Sciatic nerve (tissue), 2 donors: Measurements from ENCODE around the gene USP12. TPM values are rescaled to one million over a fixed set of nuclear protein-coding genes. Genes with fewer than 3 reads are reported as not detected.

Experiments
- ATAC-seq: fragments of 200-7000 bp; cut with Tn5 transposase; one replicate; pipeline ENCODE4 v1.9.1; 2020; ENCODE audit warnings: mild to moderate bottlenecking, moderate library complexity
- DNase-seq: peaks from one replicate; pipeline ENCODE4 v3.0.0-alpha.2; 2020; ENCODE audit warnings: low spot score
- intact Hi-C: fragments of 100-400 bp; cut with DNase I; formaldehyde crosslinking; loops from one replicate; pipeline ENCODE4 v1.14.2; 2022
- total RNA-seq: library from RNA; stranded (reverse); fragmentation: NEBNext Ultra II Directional; extraction: Animal tissue kit (Norgen Biotek cat#: 25700); gene quantifications from one replicate; pipeline ENCODE4 v1.2.1, GENCODE V29; 2021
- donor health status: DM: no; HTN: no; CAD: no.
- donor health status: DM: no; HTN: no; CAD: no.

The USP12 gene
- total RNA-seq, 1 donor from 2014 or later: 32.7 TPM

DNA sequence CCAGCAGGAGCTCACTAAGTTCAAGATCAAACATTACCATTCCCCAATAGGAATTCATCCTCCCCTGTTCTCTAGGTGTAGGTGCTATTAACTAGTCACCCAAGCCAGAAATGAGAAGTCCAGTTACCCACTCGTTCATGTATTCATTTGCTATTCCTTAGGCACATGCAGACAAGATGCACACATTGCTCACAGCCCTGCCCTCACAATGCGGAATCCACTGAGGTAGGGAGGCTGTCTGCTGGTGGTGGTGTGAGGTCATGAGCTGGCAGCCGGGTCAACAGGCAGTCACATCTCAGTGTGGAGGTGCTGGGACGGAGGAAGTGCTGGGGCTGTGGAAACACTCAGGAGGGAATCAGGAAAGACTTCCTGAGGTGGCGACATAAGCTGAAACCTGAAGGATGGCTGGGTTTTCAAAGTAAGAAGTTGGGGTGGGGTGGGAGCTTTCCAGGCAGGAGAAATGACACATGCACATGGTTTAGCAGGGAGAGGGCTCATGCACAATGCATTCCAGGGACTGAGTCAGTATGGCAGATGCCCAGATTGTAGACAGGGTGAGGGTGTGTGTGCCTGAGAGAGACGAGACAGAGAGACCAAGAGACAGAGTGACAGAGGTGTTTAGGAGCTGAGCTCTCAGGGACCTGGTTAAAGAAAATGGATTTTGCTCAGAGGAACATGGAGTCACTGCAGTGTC lies 117.6 kb downstream of the USP12 start:
- DNase-seq: no peak
- no peak for ATAC-seq
- intact Hi-C loops: no loop called here

DNA sequence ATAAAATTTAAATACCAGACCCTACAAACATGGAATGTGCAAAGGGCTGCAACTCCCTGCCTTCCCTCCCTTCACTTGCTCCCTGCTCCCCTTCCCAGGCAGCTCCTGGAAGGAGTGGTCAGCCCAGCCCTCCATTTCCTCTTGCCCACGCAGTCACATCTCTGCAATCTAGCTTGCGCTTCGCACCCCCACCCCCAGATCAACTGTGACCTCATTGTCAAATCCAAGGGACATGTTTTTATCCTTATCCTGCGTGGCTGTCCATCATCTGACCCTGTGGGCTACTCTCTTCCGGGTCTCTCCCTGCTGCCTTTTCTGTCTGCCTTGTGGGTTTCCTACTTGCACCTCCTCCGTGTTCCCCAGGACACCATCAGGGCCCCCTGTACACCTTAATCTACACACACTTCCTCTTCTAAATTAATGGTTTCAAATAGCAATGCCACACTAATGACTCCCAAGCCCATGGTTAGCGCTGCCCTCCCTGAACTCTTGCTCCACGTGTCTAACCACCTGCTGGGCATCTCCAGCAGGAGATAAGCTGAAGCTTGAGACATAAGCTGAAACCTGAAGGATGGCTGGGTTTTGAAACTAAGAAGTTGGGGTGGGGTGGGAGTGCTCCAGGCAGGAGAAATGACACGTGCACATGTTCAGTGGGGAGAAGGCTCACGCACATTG lies 118.3 kb downstream of the USP12 start:
- intact Hi-C loops: no loop called here
- ATAC-seq (no peak), DNase-seq (no peak)

DNA sequence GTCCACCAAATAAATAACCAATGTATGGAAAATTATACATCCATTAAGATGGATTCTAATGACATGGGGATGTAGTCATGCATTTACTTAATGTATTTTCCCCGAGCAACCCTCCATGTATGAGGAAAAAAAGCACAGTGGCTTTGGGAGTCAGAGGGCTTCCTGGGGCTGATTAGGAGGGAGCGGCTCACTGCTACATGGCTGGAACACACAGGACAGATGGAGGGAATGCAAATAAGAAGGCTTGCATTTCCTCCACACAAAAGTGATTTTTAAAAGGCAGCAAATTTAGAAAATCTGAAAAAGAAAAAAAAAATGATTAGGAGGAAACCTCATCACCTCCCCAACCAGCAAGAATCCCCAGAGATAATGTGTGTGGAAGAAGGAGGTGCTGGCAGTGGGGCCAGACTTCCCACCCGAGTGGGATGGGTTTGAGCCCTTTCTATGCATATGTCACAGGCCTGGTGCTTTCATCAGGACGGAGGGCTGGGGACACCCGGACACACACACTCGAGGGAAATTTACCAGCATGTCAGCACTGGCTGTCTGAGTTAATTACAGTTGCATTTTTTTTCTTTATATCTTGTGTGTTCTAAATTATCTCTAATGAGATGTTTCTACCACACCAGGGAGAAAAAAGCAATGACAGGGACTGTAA lies 118.9 kb downstream of the USP12 start:
- intact Hi-C loops: no loop called here
- DNase-seq (no peak), ATAC-seq (no peak)

DNA sequence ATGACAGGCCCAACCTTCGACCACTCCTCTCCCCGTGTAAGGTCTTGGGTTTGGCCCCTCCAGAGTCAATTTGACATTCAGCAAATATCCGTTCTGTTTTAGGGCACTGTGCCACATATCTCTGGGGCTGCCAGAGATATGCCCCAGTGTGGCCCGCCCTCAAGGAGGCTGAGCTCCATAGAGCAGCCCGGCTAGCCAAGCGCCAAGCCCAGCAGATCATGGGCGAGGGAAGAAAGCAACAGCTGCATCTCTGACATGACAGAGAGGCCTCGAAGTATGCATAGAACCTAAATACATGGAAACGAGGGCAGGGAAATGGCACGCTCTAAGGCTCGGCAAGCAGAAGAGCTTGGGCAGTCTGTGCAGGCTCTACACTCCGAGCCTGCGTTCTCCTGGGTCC lies 124.5 kb downstream of the USP12 start:
- intact Hi-C loops: no loop called here
- no peak for ATAC-seq
- no peak for DNase-seq

DNA sequence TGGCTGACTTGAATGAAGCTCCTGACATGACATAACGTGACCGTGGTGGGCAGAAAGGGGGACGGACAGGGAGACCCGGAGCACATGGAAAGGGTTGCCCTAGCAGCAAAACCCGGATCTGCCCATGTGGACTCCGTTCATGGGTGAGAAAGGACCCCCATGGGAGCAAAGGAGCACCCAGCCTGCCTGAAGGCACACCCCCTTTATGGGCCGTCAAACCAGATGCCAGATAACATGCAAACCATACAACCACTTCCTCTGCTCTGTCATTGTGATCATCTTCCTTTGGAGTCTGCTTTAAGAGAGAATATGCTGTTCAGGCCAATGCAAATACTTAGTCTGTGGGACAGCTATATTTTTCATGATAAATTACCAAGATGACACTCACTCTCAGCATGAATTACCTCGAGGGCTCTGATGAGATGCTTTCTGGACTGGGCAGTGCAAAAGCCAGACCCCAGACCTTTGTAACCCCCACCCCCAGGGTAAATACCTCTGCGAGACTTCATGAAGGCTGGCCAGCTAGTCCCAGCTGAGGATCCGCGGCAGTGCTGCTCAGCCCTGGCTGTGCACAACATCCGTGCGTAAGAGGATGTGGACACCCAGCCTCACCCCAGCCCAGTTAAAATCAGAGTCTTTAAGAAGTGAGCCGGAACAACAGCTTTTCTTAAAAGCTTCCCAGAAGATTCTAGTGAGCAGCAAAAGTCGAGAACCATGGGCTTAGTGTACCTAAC lies 126.6 kb downstream of the USP12 start:
- DNase-seq: no peak
- ATAC-seq: no peak

DNA sequence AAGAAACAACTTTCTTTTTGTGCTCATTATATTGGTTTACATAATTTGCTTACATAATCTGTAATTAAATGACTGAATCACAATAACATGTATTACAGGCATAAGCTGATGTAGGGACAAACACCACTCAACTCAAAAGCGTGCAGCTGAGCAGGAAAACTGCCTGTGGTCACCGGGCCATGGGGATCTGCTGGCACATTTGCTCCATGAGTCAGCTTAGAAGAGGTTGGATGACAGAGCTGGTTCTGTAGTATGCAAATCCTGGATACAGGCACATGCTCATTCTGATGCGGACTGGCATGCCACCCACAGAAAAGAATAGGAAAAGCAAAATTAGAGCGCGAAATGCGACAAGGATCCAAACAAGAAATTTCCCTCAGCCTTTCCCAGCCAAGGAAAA lies 128.6 kb downstream of the USP12 start:
- intact Hi-C loops: no loop called here
- peak; percentile 91 for ATAC-seq
- DNase-seq: no peak

More for the DNA sequence above, 126.6 kb downstream of the USP12 start:
- intact Hi-C loops: no loop called here

DNA sequence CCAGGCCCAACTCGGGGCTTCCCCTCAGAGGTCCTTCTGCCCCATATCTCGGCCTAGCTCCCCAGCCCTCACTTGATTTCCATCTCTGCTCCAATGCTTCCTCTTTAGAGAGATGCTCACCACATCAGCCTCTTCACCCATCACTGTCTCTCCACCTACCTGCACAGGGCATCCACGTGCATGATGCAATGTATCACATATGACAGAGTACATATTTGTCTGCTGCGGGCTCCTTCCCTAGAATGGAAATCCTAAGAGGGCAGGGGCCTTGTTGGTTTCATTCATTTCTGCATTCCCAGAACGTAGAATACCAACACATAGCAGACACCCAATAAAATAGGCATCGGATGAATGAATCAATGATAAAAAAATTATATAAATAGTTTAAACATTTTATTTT lies 130.3 kb downstream of the USP12 start:
- ATAC-seq: no peak
- no peak for DNase-seq
- intact Hi-C loops: no loop called here

DNA sequence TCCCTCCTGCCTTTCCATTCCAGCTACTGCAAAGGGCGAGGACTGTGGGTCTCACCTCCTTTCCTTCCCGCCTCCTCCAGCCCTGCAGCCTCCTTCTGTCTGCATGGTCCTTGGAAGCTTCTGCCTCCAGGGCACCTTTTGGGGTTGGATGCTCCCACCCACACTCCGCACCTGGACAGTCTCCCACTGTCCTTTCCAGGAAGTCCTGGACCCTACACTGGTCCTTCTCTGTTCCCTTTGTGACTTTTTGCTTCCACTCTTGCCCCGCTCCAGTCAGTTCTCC lies 130.8 kb downstream of the USP12 start:
- DNase-seq (no peak), ATAC-seq (no peak)
- intact Hi-C loops: no loop called here

DNA sequence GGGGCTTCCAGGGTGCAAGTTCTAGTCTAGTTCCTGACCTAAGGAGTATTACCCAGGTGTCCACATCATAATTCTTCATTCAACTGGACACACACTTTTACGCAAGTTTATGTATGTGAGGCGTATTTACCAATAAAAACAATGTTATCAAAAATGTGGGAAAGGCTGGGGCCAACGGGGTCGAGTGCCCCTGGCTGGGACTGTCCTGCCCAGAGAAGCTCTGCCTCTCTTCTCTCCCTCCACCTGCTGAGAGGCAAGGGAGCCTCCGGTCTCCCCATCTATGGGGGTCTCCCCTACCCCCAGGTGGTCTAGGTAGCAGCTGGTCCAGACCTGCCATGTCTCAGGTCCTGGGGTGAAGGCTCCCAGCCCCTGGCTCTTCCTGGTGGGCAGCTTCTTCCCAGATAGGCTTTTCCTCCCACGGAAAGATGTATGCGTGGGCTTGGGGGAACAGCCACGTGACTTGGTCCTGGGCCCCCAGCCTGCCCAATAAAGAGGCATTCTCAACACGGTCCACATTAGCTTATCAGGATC lies 132.4 kb downstream of the USP12 start:
- ATAC-seq: no peak
- intact Hi-C loops: no loop called here
- no peak for DNase-seq

DNA sequence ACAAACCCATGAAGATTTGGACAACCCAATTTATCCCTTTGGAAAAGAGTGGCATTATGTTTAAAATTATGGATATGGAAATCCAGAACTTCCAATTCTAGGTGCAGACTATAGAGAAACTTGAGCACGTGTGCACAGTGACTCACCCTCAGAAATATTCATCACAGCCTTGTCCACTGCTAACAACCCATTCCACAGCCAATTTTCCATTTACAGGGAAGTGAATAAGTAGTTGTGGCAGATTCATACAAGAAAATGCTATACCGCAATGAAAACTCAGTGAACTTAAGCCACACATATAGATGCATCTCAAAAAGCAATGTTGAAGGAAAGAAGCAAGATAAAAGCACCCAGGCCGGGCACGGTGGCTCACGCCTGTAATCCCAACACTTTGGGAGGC lies 133.3 kb downstream of the USP12 start:
- ATAC-seq: no peak
- intact Hi-C loops: no loop called here

DNA sequence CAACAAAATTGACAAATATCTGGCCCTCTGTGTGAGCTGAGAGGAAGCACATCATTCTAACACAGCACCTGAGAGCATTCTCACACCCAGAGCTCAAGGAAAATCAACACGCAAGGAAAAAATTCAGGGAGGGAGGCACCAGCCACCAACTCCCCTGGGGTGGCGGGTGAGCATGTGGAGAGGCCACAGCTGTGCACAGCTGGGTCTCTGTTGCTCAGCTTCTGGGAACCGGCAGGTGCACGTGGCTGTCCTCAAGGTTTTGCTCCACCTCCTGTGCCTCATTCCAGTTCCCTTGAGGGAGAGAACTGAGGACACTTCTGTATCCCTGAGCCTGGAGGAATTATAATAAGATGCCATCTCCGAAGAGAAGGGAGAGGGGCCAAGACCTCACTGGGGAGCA lies 134.0 kb downstream of the USP12 start:
- no peak for DNase-seq
- no peak for ATAC-seq
- intact Hi-C loops: no loop called here

More for the DNA sequence above, 133.3 kb downstream of the USP12 start:
- DNase-seq: no peak

DNA sequence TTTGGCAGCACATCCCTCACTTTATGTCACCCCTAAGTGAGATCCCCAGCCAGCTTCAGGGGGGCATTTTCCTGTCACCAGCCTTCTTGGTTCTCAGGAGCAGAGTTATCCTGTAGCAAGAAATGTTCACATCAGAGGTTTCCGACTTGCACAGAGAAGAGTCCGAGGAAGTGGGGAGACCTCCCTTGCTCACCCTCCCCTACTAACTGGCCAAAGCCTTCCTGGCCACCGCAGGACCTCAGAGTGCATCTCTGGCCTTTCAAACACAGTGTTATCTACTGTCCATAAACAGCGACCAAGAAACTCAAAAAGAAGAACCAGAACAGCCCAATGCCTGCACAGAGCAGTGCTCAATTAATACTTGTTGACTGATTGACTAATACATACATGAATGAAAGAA lies 134.4 kb downstream of the USP12 start:
- DNase-seq (no peak), ATAC-seq (no peak)
- intact Hi-C loops: no loop called here

DNA sequence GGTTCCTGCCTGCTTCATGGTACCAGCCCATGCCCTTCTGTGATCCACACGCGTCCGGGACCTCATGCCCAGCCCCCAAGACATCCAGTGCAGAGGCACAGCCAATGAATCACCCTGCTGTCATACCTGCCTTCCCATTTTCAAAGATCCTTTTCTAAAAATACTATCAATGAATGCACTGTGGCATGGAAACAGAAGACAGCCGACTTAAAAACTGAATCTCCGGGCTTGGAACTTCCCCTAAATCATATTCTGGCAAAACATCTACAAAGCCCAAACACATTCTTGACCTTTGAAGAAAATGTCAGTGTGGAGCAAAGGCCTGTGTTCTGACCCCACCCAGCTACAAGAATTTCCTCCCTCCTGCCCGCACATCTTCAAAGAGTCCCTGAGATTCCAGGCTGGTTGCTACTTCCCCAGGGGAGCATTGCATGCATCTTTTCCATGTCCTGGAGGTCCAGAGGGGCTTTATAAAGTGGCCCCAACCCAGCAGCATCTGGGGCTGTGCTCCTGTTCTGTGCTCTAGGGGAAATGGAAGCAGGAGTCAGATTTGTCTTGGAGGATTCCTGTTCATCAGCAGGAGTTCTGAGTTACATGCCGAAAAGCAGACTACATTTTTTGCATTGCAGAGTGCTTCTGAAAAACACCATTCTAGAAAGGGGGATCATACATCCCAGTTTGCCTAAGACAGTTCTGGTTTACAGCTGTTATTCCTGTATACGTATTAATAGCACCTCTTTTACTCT lies 135.2 kb downstream of the USP12 start:
- intact Hi-C loops: no loop called here
- DNase-seq (no peak), ATAC-seq (peak; percentile 41)

DNA sequence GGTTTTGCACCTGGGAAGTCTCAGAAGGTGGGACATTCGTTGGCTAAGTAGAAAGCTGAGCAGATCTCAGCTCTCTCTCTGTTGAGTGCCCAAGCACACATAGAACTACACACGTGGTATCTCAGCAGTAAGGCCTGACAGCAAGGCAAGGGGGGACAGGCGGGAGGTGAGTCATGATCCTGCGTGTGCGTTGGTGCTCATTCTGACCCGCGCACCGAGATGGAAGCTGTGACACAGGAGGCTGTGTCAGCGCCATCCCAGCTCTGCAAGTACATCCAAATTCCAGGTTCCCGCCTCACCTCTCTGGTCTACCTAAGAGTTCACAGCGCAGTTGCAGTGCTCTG lies 135.7 kb downstream of the USP12 start:
- intact Hi-C loops: no loop called here
- ATAC-seq (no peak), DNase-seq (no peak)

DNA sequence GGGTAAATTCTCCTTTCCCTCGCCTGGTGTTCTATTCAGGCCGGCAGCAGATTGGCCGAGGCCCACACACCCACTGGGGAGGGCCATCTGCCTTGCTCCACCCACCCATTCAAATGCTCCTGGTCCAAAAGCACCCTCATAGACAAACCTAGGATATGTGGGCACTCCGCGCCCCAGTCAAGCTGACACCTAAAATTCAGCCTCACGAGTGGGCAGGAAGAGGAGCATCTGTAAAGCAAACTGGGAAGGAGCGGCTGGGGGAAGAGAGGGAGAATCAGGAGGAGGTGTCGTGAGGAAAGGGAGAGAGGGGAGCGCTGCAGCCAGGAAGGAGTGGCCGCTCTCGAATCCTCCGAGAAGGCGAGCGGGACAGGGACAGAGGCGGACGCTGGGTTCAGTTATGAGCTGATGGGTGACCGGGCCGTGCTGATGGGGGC lies 136.9 kb downstream of the USP12 start:
- intact Hi-C loops: no loop called here
- DNase-seq: no peak

DNA sequence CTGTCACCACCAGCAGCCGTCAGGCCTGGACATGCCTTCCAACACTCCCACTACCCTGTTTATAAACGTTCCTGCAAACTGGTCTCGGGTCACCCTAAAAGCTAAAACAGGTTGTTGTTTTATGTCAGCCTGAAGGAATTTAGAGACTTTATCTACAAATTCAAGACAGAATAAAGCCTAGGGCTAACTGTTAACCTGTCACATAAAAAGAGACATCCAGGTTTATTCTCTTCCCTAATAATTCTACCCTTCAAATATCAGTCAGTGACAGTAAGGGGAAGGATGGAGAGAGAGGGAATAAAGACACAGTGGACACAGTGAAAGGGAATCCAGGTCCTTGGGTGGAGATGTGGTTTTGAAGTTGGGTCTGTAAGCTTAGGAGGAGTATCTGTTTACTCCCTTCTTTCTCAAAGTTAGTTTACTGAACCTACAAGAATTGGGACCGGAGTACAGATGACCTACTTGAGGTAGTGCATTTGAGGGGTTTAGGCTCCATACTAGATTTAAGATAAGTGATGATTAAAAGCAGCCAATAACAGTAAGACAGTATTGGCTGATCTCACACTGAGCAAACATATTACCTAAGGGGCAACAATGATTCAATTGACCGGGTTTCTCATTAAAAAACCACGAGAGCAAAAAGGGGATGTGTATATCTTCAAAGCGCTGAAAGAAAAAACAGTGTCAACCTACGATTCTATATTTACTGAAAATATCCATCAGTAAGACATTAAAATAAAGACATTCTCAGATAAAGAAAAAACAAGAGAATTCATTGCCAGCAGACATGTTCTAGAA lies 142.7 kb downstream of the USP12 start:
- no peak for DNase-seq
- no peak for ATAC-seq
- intact Hi-C loops: no loop called here

More for the DNA sequence above, 136.9 kb downstream of the USP12 start:
- peak; percentile 63 for ATAC-seq

DNA sequence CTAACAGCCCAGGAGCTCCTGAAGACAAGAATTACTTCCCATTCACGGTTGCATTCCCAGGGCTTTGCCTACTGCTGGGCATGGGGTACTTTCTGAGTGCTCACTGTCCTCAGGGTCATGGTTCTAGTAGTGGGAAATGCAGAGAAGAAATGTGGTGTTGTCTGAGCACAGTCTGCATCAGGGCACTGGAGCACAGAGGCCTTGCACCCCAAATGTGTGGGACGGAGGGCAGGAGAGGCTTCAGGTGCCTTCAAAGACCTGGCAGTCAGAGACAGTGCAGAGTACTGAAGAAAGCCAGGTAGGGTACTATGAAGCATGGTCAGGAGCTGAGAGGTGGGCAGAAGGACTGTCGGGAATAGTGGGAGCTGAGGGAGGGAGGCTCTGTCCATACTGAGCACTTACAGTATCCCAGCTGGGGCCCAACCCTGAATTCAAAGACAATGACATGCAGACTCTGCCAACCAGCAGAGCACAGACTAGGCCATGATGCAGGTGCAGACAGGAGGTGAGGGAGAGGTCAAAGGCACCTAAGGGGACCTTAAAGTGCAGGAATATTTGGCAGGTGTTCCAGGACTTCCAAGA lies 144.4 kb downstream of the USP12 start:
- no peak for ATAC-seq
- no peak for DNase-seq
- intact Hi-C loops: no loop called here

DNA sequence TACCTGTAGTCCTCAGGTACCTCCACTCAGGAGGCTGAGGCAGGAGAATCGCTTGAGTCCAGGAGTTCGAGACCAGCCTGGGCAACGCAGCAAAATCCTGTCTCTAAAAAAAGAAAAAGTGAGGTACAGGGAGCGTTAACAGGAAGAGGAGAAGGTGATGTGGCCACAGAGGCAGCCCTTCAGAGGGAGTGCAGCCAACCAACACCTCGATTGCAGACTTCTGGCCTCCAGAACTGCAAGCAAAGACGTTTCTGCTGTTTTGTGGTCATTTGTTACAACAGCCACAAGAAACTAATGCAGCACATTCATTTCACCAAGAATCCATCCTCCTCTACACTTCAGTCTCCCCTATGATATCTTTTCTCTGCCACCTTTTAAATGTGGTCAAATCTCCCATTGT lies 145.2 kb downstream of the USP12 start:
- ATAC-seq (no peak), DNase-seq (no peak)
- intact Hi-C loops: no loop called here
